MM.1S (cell line): ENCODE measurements around the gene CASTOR2.
"Not testable (repeated sequence)": the region's sequence is repeated elsewhere in the genome, so short reads cannot be mapped to it uniquely, and the experiment has no call there.

Experiments
- EZH2 ChIP-seq: fragments of 300-600 bp; sonication (generic); optimal IDR thresholded peaks from 2 replicates; pipeline ENCODE3; 2017; ENCODE audit warnings: low read depth, mild to moderate bottlenecking, antibody characterized with exemption, low read length, mixed read lengths
- TF ChIP-seq, protein P1 (sequence below): fragments of 300-600 bp; sonication (generic); IDR thresholded peaks from 2 replicates; pipeline ENCODE4 v1.5.1; 2016; ENCODE audit warnings: antibody characterized with exemption, low read length, mixed read lengths

DNA sequence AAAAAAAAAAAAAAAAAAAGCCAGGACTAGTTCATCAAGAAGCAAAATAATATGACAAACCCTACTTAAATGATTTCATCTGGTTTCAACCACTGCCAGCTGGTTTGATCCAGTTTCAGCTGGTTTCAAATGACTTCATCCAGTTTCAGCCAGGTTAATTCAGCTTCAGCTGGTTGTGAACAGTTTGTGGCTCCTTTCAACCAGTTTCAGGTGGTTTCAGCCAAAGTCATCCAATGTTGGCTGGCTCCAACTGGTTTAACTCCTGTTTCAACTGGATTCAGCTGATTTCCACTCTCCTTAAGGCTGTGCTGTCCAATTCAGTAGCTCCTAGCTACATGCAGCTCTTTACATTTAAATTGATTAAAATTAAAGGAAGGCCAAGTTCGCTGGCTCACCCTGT, 37.5 kb upstream of the CASTOR2 start:
- TF ChIP-seq, protein P1, sequence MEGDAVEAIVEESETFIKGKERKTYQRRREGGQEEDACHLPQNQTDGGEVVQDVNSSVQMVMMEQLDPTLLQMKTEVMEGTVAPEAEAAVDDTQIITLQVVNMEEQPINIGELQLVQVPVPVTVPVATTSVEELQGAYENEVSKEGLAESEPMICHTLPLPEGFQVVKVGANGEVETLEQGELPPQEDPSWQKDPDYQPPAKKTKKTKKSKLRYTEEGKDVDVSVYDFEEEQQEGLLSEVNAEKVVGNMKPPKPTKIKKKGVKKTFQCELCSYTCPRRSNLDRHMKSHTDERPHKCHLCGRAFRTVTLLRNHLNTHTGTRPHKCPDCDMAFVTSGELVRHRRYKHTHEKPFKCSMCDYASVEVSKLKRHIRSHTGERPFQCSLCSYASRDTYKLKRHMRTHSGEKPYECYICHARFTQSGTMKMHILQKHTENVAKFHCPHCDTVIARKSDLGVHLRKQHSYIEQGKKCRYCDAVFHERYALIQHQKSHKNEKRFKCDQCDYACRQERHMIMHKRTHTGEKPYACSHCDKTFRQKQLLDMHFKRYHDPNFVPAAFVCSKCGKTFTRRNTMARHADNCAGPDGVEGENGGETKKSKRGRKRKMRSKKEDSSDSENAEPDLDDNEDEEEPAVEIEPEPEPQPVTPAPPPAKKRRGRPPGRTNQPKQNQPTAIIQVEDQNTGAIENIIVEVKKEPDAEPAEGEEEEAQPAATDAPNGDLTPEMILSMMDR: not testable (repeated sequence)
- TF ChIP-seq EZH2: not testable (repeated sequence)
